ENCODE results near the gene RPL15.
A peak's percentile ranks its signal among the peaks of the same experiment; 100 is the strongest.
"Not testable (repeated sequence)": the region's sequence is repeated elsewhere in the genome, so short reads cannot be mapped to it uniquely, and the experiment has no call there.

RPL15 gene

GRCh38 chr3:23916886-23917678 is at the start of gene RPL15, which contains the start of gene NKIRAS1:
Gene RPL15 (plus strand): TSS chr3:23917132. CDS start chr3:23917860, 728 bp downstream.
Gene NKIRAS1 (minus strand): TSS chr3:23916990. CDS start chr3:23910904, 6,086 bp downstream.
- peak; percentile 86 for DNase-seq

- DNase-seq, result no peak
These were observed 49.5 kb upstream of the RPL15 start for GRCh38 chr3:23867400-23867799.

- no peak for DNase-seq
These were observed 49.1 kb upstream of the RPL15 start for GRCh38 chr3:23867838-23868237.

GRCh38 chr3:23869977-23870662 is 46.8 kb upstream of the RPL15 start:
- DNase-seq, result no peak

GRCh38 chr3:23870663-23871043 is 46.3 kb upstream of the RPL15 start:
- not testable (repeated sequence) for DNase-seq

GRCh38 chr3:23871361-23871760 is 45.6 kb upstream of the RPL15 start:
- not testable (repeated sequence) for DNase-seq

- DNase-seq, result no peak
These were observed 44.6 kb upstream of the RPL15 start for GRCh38 chr3:23872330-23872729.

GRCh38 chr3:23873941-23874340 is 43.0 kb upstream of the RPL15 start:
- DNase-seq, result no peak

GRCh38 chr3:23874359-23875112 is 42.4 kb upstream of the RPL15 start:
- no peak for DNase-seq

GRCh38 chr3:23875113-23875725 is 41.7 kb upstream of the RPL15 start:
- DNase-seq, result no peak

GRCh38 chr3:23876923-23877322 is 40.0 kb upstream of the RPL15 start:
- DNase-seq, result no peak

- no peak for DNase-seq
These were observed 39.5 kb upstream of the RPL15 start for GRCh38 chr3:23877329-23877980.

- DNase-seq, result no peak
These were observed 37.4 kb upstream of the RPL15 start for GRCh38 chr3:23879485-23879884.

GRCh38 chr3:23880703-23881339 is 36.1 kb upstream of the RPL15 start:
- DNase-seq, result no peak

GRCh38 chr3:23881993-23882392 is 34.9 kb upstream of the RPL15 start:
- DNase-seq, result not testable (repeated sequence)

GRCh38 chr3:23882487-23882918 is 34.4 kb upstream of the RPL15 start:
- no peak for DNase-seq

GRCh38 chr3:23884481-23884880 is 32.5 kb upstream of the RPL15 start:
- no peak for DNase-seq

- DNase-seq, result no peak
These were observed 31.7 kb upstream of the RPL15 start for GRCh38 chr3:23885210-23885609.

- DNase-seq, result no peak
These were observed 30.6 kb upstream of the RPL15 start for GRCh38 chr3:23886311-23886710.

GRCh38 chr3:23888617-23889228 is 28.2 kb upstream of the RPL15 start:
- DNase-seq, result peak; percentile 4

GRCh38 chr3:23889386-23889785 is 27.5 kb upstream of the RPL15 start:
- no peak for DNase-seq
